ENCODE data around the gene MICB.
A peak's percentile ranks its signal among the peaks of the same experiment; 100 is the strongest.

The MICB gene

GRCh38 chr6:31541658-31542521 lies 43.9 kb downstream of the MICB start, which contains the start of gene DDX39B:
Gene DDX39B, minus strand, starts transcription at chr6:31542003. Its CDS starts 1,471 bp downstream, at chr6:31540532.
- peak; percentile 97 for DNase-seq

GRCh38 chr6:31543639-31544038 lies 45.7 kb downstream of the MICB start:
- no peak for DNase-seq

- DNase-seq: no peak
Observed at GRCh38 chr6:31544676-31545075, 46.7 kb downstream of the MICB start.

GRCh38 chr6:31545291-31545690 lies 47.3 kb downstream of the MICB start:
- no peak for DNase-seq

- peak; percentile 84 for DNase-seq
Observed at GRCh38 chr6:31546339-31546957, 48.5 kb downstream of the MICB start, which contains the start of gene ATP6V1G2. Gene ATP6V1G2, minus strand, starts transcription at chr6:31546608. Its CDS starts 49 bp downstream, at chr6:31546559.

- DNase-seq: peak; percentile 90
Observed at GRCh38 chr6:31546958-31547726, 49.2 kb downstream of the MICB start, which contains the start of gene NFKBIL1. Gene NFKBIL1, plus strand, starts transcription at chr6:31547608. Its CDS starts 87 bp downstream, at chr6:31547695.

- no peak for DNase-seq
Observed at GRCh38 chr6:31547727-31548543, 50.0 kb downstream of the MICB start.

GRCh38 chr6:31548544-31548873 lies 50.6 kb downstream of the MICB start:
- no peak for DNase-seq

GRCh38 chr6:31551371-31551770 lies 53.4 kb downstream of the MICB start:
- DNase-seq: peak; percentile 76

- DNase-seq: no peak
Observed at GRCh38 chr6:31556307-31556706, 58.4 kb downstream of the MICB start.

GRCh38 chr6:31557443-31558317 lies 59.7 kb downstream of the MICB start:
- DNase-seq: no peak

GRCh38 chr6:31558318-31558625 lies 60.3 kb downstream of the MICB start:
- DNase-seq: no peak

GRCh38 chr6:31558631-31559500 lies 60.9 kb downstream of the MICB start:
- peak; percentile 74 for DNase-seq

- DNase-seq: no peak
Observed at GRCh38 chr6:31559606-31559957, 61.6 kb downstream of the MICB start.

GRCh38 chr6:31559958-31560696 lies 62.2 kb downstream of the MICB start:
- peak; percentile 56 for DNase-seq

- DNase-seq: no peak
Observed at GRCh38 chr6:31560697-31561058, 62.7 kb downstream of the MICB start.

All from CD4-positive, alpha-beta T cell treated with Interleukin-4 for 4 hours (primary cell).